ENCODE data around the gene SUPT20H. TPM values are rescaled to one million over a fixed set of nuclear protein-coding genes. Genes with fewer than 3 reads are reported as not detected.

The SUPT20H gene
- polyA plus RNA-seq, 1 experiment = 33.4 TPM

DNA sequence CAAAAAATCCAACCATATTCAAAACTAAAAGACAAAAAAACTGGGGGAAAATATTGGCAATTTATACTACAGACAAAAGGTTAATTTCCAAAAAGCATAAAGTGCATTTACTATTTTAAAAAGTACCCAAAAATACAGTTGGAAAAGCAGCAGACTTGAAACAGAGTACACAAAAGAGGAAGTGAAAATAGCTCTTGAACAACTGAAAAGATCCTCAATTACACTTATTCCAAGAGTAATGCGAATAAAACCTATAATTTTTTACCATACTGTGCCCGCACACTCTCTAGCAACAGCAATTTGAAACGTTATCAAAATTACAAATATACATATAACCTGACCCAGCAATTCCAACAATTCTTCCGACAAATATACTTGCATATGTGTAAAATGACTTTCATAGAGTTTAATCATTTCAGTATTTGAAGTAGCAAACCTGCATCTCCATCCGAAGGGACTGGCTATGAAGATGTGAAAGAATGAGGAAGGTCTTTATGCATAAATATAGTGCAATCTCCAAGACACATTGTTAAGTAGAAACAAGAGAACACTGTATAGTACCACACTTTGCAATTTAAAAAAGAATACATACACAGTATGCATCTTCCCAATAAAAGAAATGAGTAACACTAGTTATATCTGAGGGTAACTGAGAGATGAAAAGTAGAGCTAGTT, 85.7 kb downstream of the SUPT20H start:
- ChIA-PET CTCF (interaction anchor here (1.7 kb wide), 1 partner anchor 116 kb away, joined by 4 read pairs; no protein-coding TSS in a partner anchor), POLR2A (no interaction called here)
- TF ChIP-seq, protein P1, sequence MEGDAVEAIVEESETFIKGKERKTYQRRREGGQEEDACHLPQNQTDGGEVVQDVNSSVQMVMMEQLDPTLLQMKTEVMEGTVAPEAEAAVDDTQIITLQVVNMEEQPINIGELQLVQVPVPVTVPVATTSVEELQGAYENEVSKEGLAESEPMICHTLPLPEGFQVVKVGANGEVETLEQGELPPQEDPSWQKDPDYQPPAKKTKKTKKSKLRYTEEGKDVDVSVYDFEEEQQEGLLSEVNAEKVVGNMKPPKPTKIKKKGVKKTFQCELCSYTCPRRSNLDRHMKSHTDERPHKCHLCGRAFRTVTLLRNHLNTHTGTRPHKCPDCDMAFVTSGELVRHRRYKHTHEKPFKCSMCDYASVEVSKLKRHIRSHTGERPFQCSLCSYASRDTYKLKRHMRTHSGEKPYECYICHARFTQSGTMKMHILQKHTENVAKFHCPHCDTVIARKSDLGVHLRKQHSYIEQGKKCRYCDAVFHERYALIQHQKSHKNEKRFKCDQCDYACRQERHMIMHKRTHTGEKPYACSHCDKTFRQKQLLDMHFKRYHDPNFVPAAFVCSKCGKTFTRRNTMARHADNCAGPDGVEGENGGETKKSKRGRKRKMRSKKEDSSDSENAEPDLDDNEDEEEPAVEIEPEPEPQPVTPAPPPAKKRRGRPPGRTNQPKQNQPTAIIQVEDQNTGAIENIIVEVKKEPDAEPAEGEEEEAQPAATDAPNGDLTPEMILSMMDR (IDR thresholded peaks at IDR 0.05; ENCODE audit: insufficient read depth, low read depth, low read length) = no peak
- DNase-seq (ENCODE audit: low read depth) = no peak
- H3K27me3 ChIP-seq (ENCODE audit: control insufficient read depth, insufficient read depth, low read length) = no peaks in the 10 kb centered on the region
- H3K4me3 ChIP-seq (ENCODE audit: low read depth, low read length) = no peak overlapping the region
- peaks cover 3% of the 10 kb centered on the region; the same call in 1 of the 2 replicates for H3K36me3 ChIP-seq (ENCODE audit: control insufficient read depth, insufficient read depth, low read length)

DNA sequence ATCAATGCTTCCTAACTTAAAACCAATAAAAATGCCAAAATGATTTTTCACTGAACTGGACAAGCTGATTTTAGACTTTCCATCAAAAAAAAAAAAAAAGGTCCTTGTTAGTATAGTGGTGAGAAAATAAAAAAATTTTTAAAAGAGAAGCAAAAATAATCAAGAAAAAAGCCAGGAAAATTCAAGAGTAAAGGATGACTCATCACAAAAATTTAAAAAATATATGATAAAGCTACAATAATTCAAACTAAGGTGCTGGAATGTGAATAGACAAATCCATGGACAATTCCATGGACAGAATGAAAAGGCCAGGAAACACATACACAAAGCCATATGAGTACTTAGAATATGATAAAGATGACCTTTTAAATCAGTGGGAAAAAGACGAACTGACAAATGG, 86.5 kb downstream of the SUPT20H start:
- TF ChIP-seq, protein P1 (IDR thresholded peaks at IDR 0.05; ENCODE audit: insufficient read depth, low read depth, low read length) = no peak
- ChIA-PET POLR2A (no interaction called here), CTCF (interaction anchor here (0.6 to 1.7 kb wide), 3 partner anchors 8 to 115 kb away, joined by 3 to 4 read pairs (median 4); no protein-coding TSS in a partner anchor)
- no peak overlapping the region for H3K4me3 ChIP-seq (ENCODE audit: low read depth, low read length)
- peaks cover 3% of the 10 kb centered on the region; the same call in 1 of the 2 replicates for H3K36me3 ChIP-seq (ENCODE audit: control insufficient read depth, insufficient read depth, low read length)
- DNase-seq (ENCODE audit: low read depth) = no peak
- no peaks in the 10 kb centered on the region for H3K27me3 ChIP-seq (ENCODE audit: control insufficient read depth, insufficient read depth, low read length)

DNA sequence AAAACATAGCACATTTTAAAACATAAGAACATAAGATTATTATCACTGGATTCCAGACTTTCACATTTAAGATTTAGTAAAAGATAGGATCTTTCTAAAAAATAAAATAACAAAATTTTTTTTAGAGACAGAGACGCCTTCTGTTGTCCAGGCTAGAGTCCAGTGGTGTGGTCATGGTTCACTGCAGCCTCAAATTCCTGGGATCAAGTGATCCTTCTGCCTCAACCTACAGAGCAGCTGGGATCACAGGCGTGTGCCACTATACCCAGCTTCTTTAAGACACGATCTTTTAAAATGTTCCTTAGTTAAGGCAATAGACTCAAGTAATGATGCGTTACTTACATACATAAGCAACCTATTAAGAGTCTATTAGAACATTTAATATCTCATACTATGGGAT, 93.1 kb downstream of the SUPT20H start:
- ChIA-PET POLR2A (no interaction called here), CTCF (interaction anchor here (1.2 to 1.6 kb wide), 2 partner anchors 14 to 116 kb away, joined by 3 to 4 read pairs; no protein-coding TSS in a partner anchor)
- TF ChIP-seq, protein P1 (IDR thresholded peaks at IDR 0.05; ENCODE audit: insufficient read depth, low read depth, low read length) = no peak
- no peak for DNase-seq (ENCODE audit: low read depth)
- Histone ChIP-seq H3K36me3 (ENCODE audit: control insufficient read depth, insufficient read depth, low read length) (peaks cover 4% of the 10 kb centered on the region), H3K27me3 (ENCODE audit: control insufficient read depth, insufficient read depth, low read length) (no peaks in the 10 kb centered on the region), H3K4me3 (ENCODE audit: low read depth, low read length) (no peak overlapping the region)

DNA sequence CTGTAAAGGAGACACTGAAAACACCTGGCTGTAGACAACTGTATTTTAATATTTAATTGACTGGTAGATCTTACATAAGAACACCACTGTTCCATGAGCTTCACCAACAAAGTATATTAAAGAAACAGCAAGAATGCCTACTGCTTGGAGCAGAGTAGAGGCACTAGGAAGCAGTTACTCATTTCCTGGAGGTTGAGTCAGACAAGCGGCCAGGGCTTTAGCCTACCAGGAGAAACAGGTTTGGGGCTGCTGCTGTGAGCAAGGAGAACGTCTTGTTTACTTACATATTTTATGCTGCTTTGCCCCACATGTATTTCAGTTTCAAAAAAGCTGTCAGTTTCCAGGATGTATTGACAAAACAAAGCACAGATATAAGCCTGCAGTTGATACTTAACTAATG, 93.7 kb downstream of the SUPT20H start:
- DNase-seq (ENCODE audit: low read depth) = peak; percentile 46
- no peak overlapping the region for H3K4me3 ChIP-seq (ENCODE audit: low read depth, low read length)
- TF ChIP-seq, protein P1 (IDR thresholded peaks at IDR 0.05; ENCODE audit: insufficient read depth, low read depth, low read length) = no peak
- peaks cover 4% of the 10 kb centered on the region for H3K36me3 ChIP-seq (ENCODE audit: control insufficient read depth, insufficient read depth, low read length)
- CTCF ChIA-PET = interaction anchor here (0.9 to 1.6 kb wide), 3 partner anchors 15 to 115 kb away, joined by 3 to 4 read pairs (median 3); no protein-coding TSS in a partner anchor
- no peaks in the 10 kb centered on the region for H3K27me3 ChIP-seq (ENCODE audit: control insufficient read depth, insufficient read depth, low read length)
- POLR2A ChIA-PET = interaction anchor here (0.6 kb wide), 1 partner anchor 34 kb away, joined by 4 read pairs; no protein-coding TSS in a partner anchor

DNA sequence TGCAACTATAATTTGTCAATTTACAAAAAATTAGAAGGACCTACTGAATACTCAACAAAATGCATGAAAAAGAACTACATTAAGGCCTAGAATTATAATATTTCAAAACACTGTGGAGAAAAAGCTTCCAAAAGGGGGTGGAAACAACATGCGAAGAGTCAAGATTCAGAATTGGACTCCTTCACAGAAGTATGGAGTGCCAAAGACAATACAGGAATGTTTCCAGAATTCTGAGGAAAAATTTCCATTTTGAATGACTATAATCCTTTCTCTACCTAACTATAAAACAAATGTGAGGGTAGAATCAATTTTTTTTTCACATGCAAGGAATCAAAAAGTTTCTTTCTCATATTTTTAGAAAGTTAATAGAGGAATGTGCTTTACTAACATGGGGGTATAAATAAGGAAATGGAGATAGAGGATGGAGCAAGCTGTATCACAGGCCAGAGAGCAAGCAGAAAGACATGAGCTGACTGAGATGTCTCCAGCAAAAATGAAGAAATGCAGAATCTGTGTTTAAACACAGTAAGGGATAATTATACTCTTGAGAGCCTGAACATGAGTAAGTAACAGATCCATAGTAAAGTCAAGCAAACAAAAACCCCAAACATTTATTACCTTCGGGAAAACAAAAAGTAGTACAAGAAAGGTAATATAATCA, 99.9 kb downstream of the SUPT20H start:
- peaks cover 5% of the 10 kb centered on the region for H3K36me3 ChIP-seq (ENCODE audit: control insufficient read depth, insufficient read depth, low read length)
- ChIA-PET POLR2A (no interaction called here), CTCF (no interaction called here)
- H3K4me3 ChIP-seq (ENCODE audit: low read depth, low read length) = no peak overlapping the region
- no peaks in the 10 kb centered on the region for H3K27me3 ChIP-seq (ENCODE audit: control insufficient read depth, insufficient read depth, low read length)
- TF ChIP-seq, protein P1 (IDR thresholded peaks at IDR 0.05; ENCODE audit: insufficient read depth, low read depth, low read length) = no peak
- DNase-seq (ENCODE audit: low read depth) = no peak
